ENCODE data around the gene SLC15A4. TPM values are rescaled to one million over a fixed set of nuclear protein-coding genes. Genes with fewer than 3 reads are reported as not detected.
A peak's percentile ranks its signal among the peaks of the same experiment; 100 is the strongest.

Gene SLC15A4
- total RNA-seq, 1 experiment from 2014 or later = 21.6 TPM

- Histone ChIP-seq H4K8ac (replicated peaks; ENCODE audit: insufficient read length, low read depth, low read length) (no peak overlapping the region), H2BK120ac (ENCODE audit: low read depth, low read length, poor library complexity, severe bottlenecking) (no peak overlapping the region), H3K79me1 (ENCODE audit: insufficient read depth, low read depth, low read length, poor library complexity, severe bottlenecking) (no peaks in the 10 kb centered on the region), H3K9me3 (ENCODE audit: control insufficient read depth, low read depth, low read length) (no peaks in the 10 kb centered on the region), H2BK5ac (ENCODE audit: insufficient read length, low read length) (no peak overlapping the region), H3K27me3 (ENCODE audit: insufficient read depth, low read length) (no peaks in the 10 kb centered on the region; the same call in none of the 2 replicates), H4K91ac (ENCODE audit: insufficient read length, low read depth, low read length) (no peak overlapping the region), H3K18ac (ENCODE audit: insufficient read length, low read depth, low read length) (no peak overlapping the region), H2BK15ac (ENCODE audit: low read depth, low read length) (no peak overlapping the region), H3K4ac (ENCODE audit: low read depth, low read length) (no peak overlapping the region), H3K4me1 (ENCODE audit: insufficient read depth, low read length) (no peaks in the 10 kb centered on the region), H3T11ph (ENCODE audit: low read length) (no peak overlapping the region), H3K56ac (ENCODE audit: insufficient read length, low read depth, low read length) (no peak overlapping the region), H3K9ac (ENCODE audit: extremely low read depth, insufficient read length, low read length) (no peak overlapping the region), H3K23ac (ENCODE audit: insufficient read length, low read depth, low read length) (no peak overlapping the region), H4K5ac (ENCODE audit: insufficient read length, low read depth, low read length) (no peak overlapping the region), H2AK5ac (ENCODE audit: insufficient read length, low read length) (no peak overlapping the region), H2BK20ac (ENCODE audit: low read depth, low read length, poor library complexity, severe bottlenecking) (no peak overlapping the region), H2BK12ac (ENCODE audit: insufficient read length, low read depth, low read length) (no peak overlapping the region), H2AFZ (ENCODE audit: low read length) (no peak overlapping the region), H3K23me2 (ENCODE audit: insufficient read length, low read depth, low read length, poor library complexity, severe bottlenecking) (no peaks in the 10 kb centered on the region), H3K4me2 (ENCODE audit: insufficient read depth, insufficient read length, low read length) (no peak overlapping the region), H3K14ac (ENCODE audit: insufficient read depth, low read length) (no peak overlapping the region), H4K20me1 (ENCODE audit: control insufficient read depth, insufficient read depth, insufficient read length) (no peaks in the 10 kb centered on the region), H3K79me2 (ENCODE audit: insufficient read depth, low read length) (no peaks in the 10 kb centered on the region), H3K27ac (ENCODE audit: insufficient read length, low read depth, low read length) (no peak overlapping the region)
- peaks cover 0 to 7% (median 0%) of the 10 kb centered on the region in 3 experiments; a peak in 3 of 7 replicates for H3K36me3 Mint-ChIP-seq (ENCODE audit: insufficient read depth in 1 of 3, low read depth in 3 of 3)
- DNase-seq = no peak
- no peak overlapping the region for H3K4me3 Mint-ChIP-seq
- peaks cover 15% of the 10 kb centered on the region for H3K27me3 Mint-ChIP-seq (ENCODE audit: low read depth)
- no CpG with 5 or more reads among the region's 4 CpGs for WGBS (ENCODE audit: extremely low coverage, insufficient read length, low lambda C conversion rate)
- no peak overlapping the region for H3K27ac Mint-ChIP-seq
- peaks cover 6% of the 10 kb centered on the region in 2 experiments; a peak in 2 of 5 replicates for H3K9me3 Mint-ChIP-seq
- TF ChIP-seq CTCF (conservative IDR thresholded peaks at IDR 0.05) = peak; percentile 31; the same call in 2 of the 3 replicates
- H3K4me1 Mint-ChIP-seq = peaks cover 3 to 15% of the 10 kb centered on the region in 2 experiments
Observed at GRCh38 chr12:128753438-128753837, 70.3 kb downstream of the SLC15A4 start.
